Spleen (tissue), 11 donors: Measurements from ENCODE around the gene GSN. TPM values are rescaled to one million over a fixed set of nuclear protein-coding genes. Genes with fewer than 3 reads are reported as not detected.

Source experiments
- DNase-seq: peaks from one replicate; pipeline ENCODE4 v3.0.0-alpha.2; 2020
- H3K27ac ChIP-seq, 8 donors: fragments of 200-600 bp; sonication (generic) in 7 of 8; 1 replicate in 4 of 8; 2 replicates in 4 of 8; pipeline versions ENCODE4 v1.5.0 to v1.8.0; 2016 to 2021; ENCODE audit warnings: inconsistent platforms in 4 of 8, mild to moderate bottlenecking in 4 of 8, moderate library complexity in 1 of 8
- H3K27me3 ChIP-seq, 7 donors: fragments of 200-600 bp; sonication (generic) in 6 of 7; replicated peaks in 1 of 7; 1 replicate in 4 of 7; 2 replicates in 3 of 7; pipeline versions ENCODE4 v1.5.0 to v1.8.0; 2016 to 2021; ENCODE audit warnings: inconsistent platforms in 3 of 7, mild to moderate bottlenecking in 1 of 7
- H3K36me3 ChIP-seq, 6 donors: fragments of 200-600 bp; sonication (generic) in 5 of 6; 1 replicate in 4 of 6; 2 replicates in 2 of 6; pipeline versions ENCODE4 v1.5.0 to v1.8.0; 2016 to 2021; ENCODE audit warnings: inconsistent platforms in 2 of 6
- H3K4me1 ChIP-seq, 6 donors: fragments of 200-600 bp; sonication (generic) in 5 of 6; 1 replicate in 3 of 6; 2 replicates in 3 of 6; pipeline versions ENCODE4 v1.5.0 to v1.8.0; 2016 to 2021; ENCODE audit warnings: inconsistent platforms in 3 of 6
- H3K4me3 ChIP-seq, 8 donors: fragments of 200-600 bp; sonication (generic) in 7 of 8; 1 replicate in 4 of 8; 2 replicates in 4 of 8; pipeline versions ENCODE4 v1.5.0 to v1.8.0; 2016 to 2021; ENCODE audit warnings: inconsistent platforms in 4 of 8, mild to moderate bottlenecking in 4 of 8, moderate library complexity in 2 of 8
- H3K9me3 ChIP-seq, 8 donors: fragments of 200-600 bp; sonication (generic) in 7 of 8; 1 replicate in 4 of 8; 2 replicates in 4 of 8; pipeline versions ENCODE4 v1.5.0 to v1.8.0; 2016 to 2021; ENCODE audit warnings: inconsistent platforms in 4 of 8
- POLR2A ChIP-seq, 3 donors: fragments of 450-650 bp; IDR thresholded peaks; one replicate each; pipeline ENCODE4 v1.5.1; 2017; ENCODE audit warnings: antibody characterized with exemption in 3 of 3, mild to moderate bottlenecking in 1 of 3
- POLR2AphosphoS5 ChIP-seq, 3 donors: sonication (generic); formaldehyde crosslinking; IDR thresholded peaks; one replicate each; pipeline ENCODE4 v1.5.1; 2017; ENCODE audit warnings: antibody characterized with exemption in 3 of 3
- WGBS, 5 donors: extraction: QIAGEN DNeasy Blood & Tissue Kit in 3 of 5; methylation state at CpG; one replicate each; pipeline versions ENCODE4 v1.1.5 to v1.1.7; 2013 to 2018; 5-methylcytosine and 5-hydroxymethylcytosine counted together
- intact Hi-C: fragments of 100-400 bp; cut with DNase I; formaldehyde crosslinking; loops from one replicate; pipeline ENCODE4 v1.15.0; 2023; ENCODE audit warnings: low total_unique reads
- polyA plus RNA-seq, 3 donors: library from polyadenylated mRNA; stranded (reverse); fragments of 200-250 nt; gene quantifications; one replicate each; pipeline ENCODE4 v1.2.1, GENCODE V29; 2013
- total RNA-seq, 7 donors: library from RNA; depleted of rRNA in 3 of 7; stranded (reverse); fragments of >200 nt in 3 of 7; fragmentation: NEBNext Ultra II Directional in 4 of 7; extraction: Animal tissue kit (Norgen Biotek cat#: 25700) in 4 of 7; gene quantifications; one replicate each; pipeline versions ENCODE4 v1.1.0 to v1.2.1, GENCODE V29; 2016 to 2021
- TF ChIP-seq, protein P1 (sequence below), 11 experiments: fragments of 200-600 bp in 7 of 11; fragments of 450-650 bp in 4 of 11; sonication (generic) in 4 of 11; IDR thresholded peaks in 8 of 11; conservative IDR thresholded peaks in 3 of 11; 1 replicate in 7 of 11; 2 replicates in 4 of 11; pipeline versions ENCODE4 v1.4.0 to v1.8.0; 2016 to 2021; ENCODE audit warnings: antibody characterized with exemption in 11 of 11, inconsistent platforms in 4 of 11, mild to moderate bottlenecking in 1 of 11
- donor health status: healthy with polysubstance abuse.
- donor health status: DM: no; HTN: no; CAD: no; lungs with moderate emphysema.
- donor health status: DM: no; HTN: no; CAD: no.
- donor health status: Bipolar disorder and iron deficiency.
- donor health status: healthy.
- donor health status: DM: no; HTN: no; CAD: no.
- donor health status: DM: yes; HTN: yes; CAD: no.

The GSN gene
- total and polyA plus RNA-seq, 10 donors = 115 to 432 (median 227) TPM

- peaks cover 0 to 100% (median 82%) of the 10 kb centered on the region in 6 donors for H3K36me3 ChIP-seq
- no peak for DNase-seq
- peaks cover 2 to 84% (median 32%) of the 10 kb centered on the region in 6 donors for H3K4me1 ChIP-seq
- peak overlapping the region in 2 of 8 donors; percentile 34 to 49 for H3K27ac ChIP-seq
- H3K4me3 ChIP-seq = no peak overlapping the region
- no peaks in the 10 kb centered on the region for H3K27me3 ChIP-seq
- intact Hi-C loops = no loop called here
- WGBS, 5 donors = 83 to 91% (median 91%) methylated on average over 3 of the region's 3 CpGs
- no peak for TF ChIP-seq POLR2AphosphoS5 (IDR thresholded peaks at IDR 0.05)
- no peak for TF ChIP-seq POLR2A (IDR thresholded peaks at IDR 0.05)
- TF ChIP-seq, protein P1, sequence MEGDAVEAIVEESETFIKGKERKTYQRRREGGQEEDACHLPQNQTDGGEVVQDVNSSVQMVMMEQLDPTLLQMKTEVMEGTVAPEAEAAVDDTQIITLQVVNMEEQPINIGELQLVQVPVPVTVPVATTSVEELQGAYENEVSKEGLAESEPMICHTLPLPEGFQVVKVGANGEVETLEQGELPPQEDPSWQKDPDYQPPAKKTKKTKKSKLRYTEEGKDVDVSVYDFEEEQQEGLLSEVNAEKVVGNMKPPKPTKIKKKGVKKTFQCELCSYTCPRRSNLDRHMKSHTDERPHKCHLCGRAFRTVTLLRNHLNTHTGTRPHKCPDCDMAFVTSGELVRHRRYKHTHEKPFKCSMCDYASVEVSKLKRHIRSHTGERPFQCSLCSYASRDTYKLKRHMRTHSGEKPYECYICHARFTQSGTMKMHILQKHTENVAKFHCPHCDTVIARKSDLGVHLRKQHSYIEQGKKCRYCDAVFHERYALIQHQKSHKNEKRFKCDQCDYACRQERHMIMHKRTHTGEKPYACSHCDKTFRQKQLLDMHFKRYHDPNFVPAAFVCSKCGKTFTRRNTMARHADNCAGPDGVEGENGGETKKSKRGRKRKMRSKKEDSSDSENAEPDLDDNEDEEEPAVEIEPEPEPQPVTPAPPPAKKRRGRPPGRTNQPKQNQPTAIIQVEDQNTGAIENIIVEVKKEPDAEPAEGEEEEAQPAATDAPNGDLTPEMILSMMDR (IDR thresholded peaks at IDR 0.05 in 8 of 11, conservative IDR thresholded peaks at IDR 0.05 in 3 of 11) = no peak
- H3K9me3 ChIP-seq = no peaks in the 10 kb centered on the region
These were observed 77.1 kb downstream of the GSN start for GRCh38 chr9:121345070-121345469.

DNA sequence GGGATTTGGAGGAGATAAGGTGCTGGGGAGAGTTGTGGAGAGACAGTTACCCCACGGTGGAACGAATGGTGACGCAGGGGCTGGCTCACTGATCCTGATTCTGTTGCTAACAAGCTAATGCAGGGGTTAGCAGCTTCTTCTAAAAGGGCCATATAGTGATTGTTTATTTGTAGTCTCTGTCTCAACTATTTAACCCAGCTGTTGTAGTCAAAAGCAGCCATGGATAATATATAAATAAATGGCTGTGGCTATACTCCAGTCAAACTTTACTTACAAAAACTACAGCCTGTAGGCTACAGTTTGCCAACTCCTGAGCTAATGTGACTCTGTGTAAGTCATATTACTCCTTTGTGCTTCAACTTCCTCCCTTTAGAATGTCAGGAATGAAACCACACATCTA is 80.3 kb downstream of the GSN start:
- Histone ChIP-seq H3K4me3 (no peak overlapping the region), H3K36me3 (peaks cover 0 to 99% (median 74%) of the 10 kb centered on the region in 6 donors), H3K9me3 (no peaks in the 10 kb centered on the region), H3K27me3 (no peaks in the 10 kb centered on the region), H3K27ac (peak overlapping the region in 2 of 8 donors; percentile 18 to 28), H3K4me1 (peaks cover 31 to 93% (median 61%) of the 10 kb centered on the region in 6 donors)
- TF ChIP-seq POLR2AphosphoS5 (IDR thresholded peaks at IDR 0.05) (no peak), POLR2A (IDR thresholded peaks at IDR 0.05) (no peak)
- TF ChIP-seq, protein P1 (IDR thresholded peaks at IDR 0.05 in 8 of 11, conservative IDR thresholded peaks at IDR 0.05 in 3 of 11) = no peak
- intact Hi-C loops = no loop called here
- DNase-seq = no peak
- 72 to 98% (median 90%) methylated on average over 3 of the region's 3 CpGs for WGBS, 5 donors

GRCh38 chr9:121349009-121349408 is 81.0 kb downstream of the GSN start:
- H3K4me1 ChIP-seq = peaks cover 37 to 94% (median 65%) of the 10 kb centered on the region in 6 donors
- WGBS, 5 donors = 80 to 90% (median 82%) methylated on average over 8 of the region's 8 CpGs

GRCh38 chr9:121350036-121350435 is 82.1 kb downstream of the GSN start:
- TF ChIP-seq POLR2A (IDR thresholded peaks at IDR 0.05) = no peak
- TF ChIP-seq POLR2AphosphoS5 (IDR thresholded peaks at IDR 0.05) = no peak
- TF ChIP-seq, protein P1 (IDR thresholded peaks at IDR 0.05 in 8 of 11, conservative IDR thresholded peaks at IDR 0.05 in 3 of 11) = no peak
- intact Hi-C loops = no loop called here
- peaks cover 0 to 99% (median 61%) of the 10 kb centered on the region in 6 donors for H3K36me3 ChIP-seq
- H3K9me3 ChIP-seq = no peaks in the 10 kb centered on the region
- H3K4me1 ChIP-seq = peaks cover 41 to 94% (median 70%) of the 10 kb centered on the region in 6 donors
- 76 to 91% (median 85%) methylated on average over 1 of the region's 1 CpG for WGBS, 5 donors
- H3K27me3 ChIP-seq = no peaks in the 10 kb centered on the region
- no peak for DNase-seq
- H3K4me3 ChIP-seq = no peak overlapping the region
- H3K27ac ChIP-seq = peak overlapping the region in 7 of 8 donors; percentile 15 to 97 (median 96)

More at GRCh38 chr9:121349009-121349408, 81.0 kb downstream of the GSN start:
- intact Hi-C loops = no loop called here
- H3K27me3 ChIP-seq = no peaks in the 10 kb centered on the region
- H3K27ac ChIP-seq = peak overlapping the region in 5 of 8 donors; percentile 7 to 97 (median 97)
- no peak for TF ChIP-seq POLR2A (IDR thresholded peaks at IDR 0.05)
- TF ChIP-seq, protein P1 (IDR thresholded peaks at IDR 0.05 in 8 of 11, conservative IDR thresholded peaks at IDR 0.05 in 3 of 11) = no peak
- TF ChIP-seq POLR2AphosphoS5 (IDR thresholded peaks at IDR 0.05) = no peak
- no peaks in the 10 kb centered on the region for H3K9me3 ChIP-seq
- DNase-seq = no peak
- H3K36me3 ChIP-seq = peaks cover 0 to 99% (median 69%) of the 10 kb centered on the region in 6 donors
- no peak overlapping the region for H3K4me3 ChIP-seq
